Neural cell (in vitro differentiated cells): ENCODE results near the gene PYDC1. TPM values are rescaled to one million over a fixed set of nuclear protein-coding genes. Genes with fewer than 3 reads are reported as not detected.
A peak's percentile ranks its signal among the peaks of the same experiment; 100 is the strongest.

Source experiments
- H2AFZ ChIP-seq: fragments of 200-600, 300-800 bp; sonication (generic), shearing (Covaris generic); 2 replicates; pipeline ENCODE4 v1.6.0; 2014; ENCODE audit warnings: low read depth, mild to moderate bottlenecking, antibody characterized with exemption, low read length, moderate library complexity
- H3F3A ChIP-seq: fragments of 200-600 bp; shearing (Covaris generic); 2 replicates; pipeline ENCODE4 v1.6.1; 2016; ENCODE audit warnings: mild to moderate bottlenecking, moderate library complexity, mixed read lengths, antibody characterized with exemption, low read length; ENCODE audit not compliant: insufficient read depth, poor library complexity, severe bottlenecking
- H3K27ac ChIP-seq: fragments of 200-600, 300-800 bp; sonication (generic), shearing (Covaris generic); 2 replicates; pipeline ENCODE4 v1.5.1; 2014; ENCODE audit warnings: mild to moderate bottlenecking, low read length, moderate library complexity
- H3K27me3 ChIP-seq: fragments of 300-800, 200-600 bp; sonication (generic), shearing (Covaris generic); 2 replicates; pipeline ENCODE4 v1.6.0; 2014; ENCODE audit warnings: mild to moderate bottlenecking, low read depth, low read length, moderate library complexity; ENCODE audit not compliant: insufficient read depth
- H3K36me3 ChIP-seq: fragments of 300-800, 200-600 bp; sonication (generic), shearing (Covaris generic); 2 replicates; pipeline ENCODE4 v1.5.1; 2014; ENCODE audit warnings: mild to moderate bottlenecking, antibody characterized with exemption, low read length, moderate library complexity; ENCODE audit not compliant: insufficient read depth
- H3K4me2 ChIP-seq: fragments of 300-800, 200-600 bp; sonication (generic), shearing (Covaris generic); 2 replicates; pipeline ENCODE4 v1.6.0; 2014; ENCODE audit warnings: mild to moderate bottlenecking, low read length
- H3K4me3 ChIP-seq: fragments of 300-800, 200-600 bp; sonication (generic), shearing (Covaris generic); 2 replicates; pipeline ENCODE4 v1.5.1; 2014; ENCODE audit warnings: mild to moderate bottlenecking, low read length, moderate library complexity
- H3K79me2 ChIP-seq: fragments of 200-600 bp; shearing (Covaris generic); replicated peaks from 2 replicates; pipeline ENCODE4 v1.6.0; 2014; ENCODE audit warnings: mild to moderate bottlenecking, low read length, moderate library complexity; ENCODE audit not compliant: insufficient read depth
- H3K9ac ChIP-seq: fragments of 300-800, 200-600 bp; sonication (generic), shearing (Covaris generic); 2 replicates; pipeline ENCODE4 v1.6.1; 2016; ENCODE audit warnings: mild to moderate bottlenecking, low read length, mixed read lengths
- H3K9me2 ChIP-seq: fragments of 200-600 bp; shearing (Covaris generic); 2 replicates; pipeline ENCODE4 v1.6.1; 2016; ENCODE audit warnings: mild to moderate bottlenecking, low read length, mixed read lengths; ENCODE audit not compliant: insufficient read depth
- H3K9me3 ChIP-seq: fragments of 200-600, 300-800 bp; sonication (generic), shearing (Covaris generic); 2 replicates; pipeline ENCODE4 v1.6.1; 2016; ENCODE audit warnings: mild to moderate bottlenecking, mixed run types, low read length, moderate library complexity, mixed read lengths
- H4K20me1 ChIP-seq: fragments of 200-600 bp; shearing (Covaris generic); 2 replicates; pipeline ENCODE4 v1.6.1; 2016; ENCODE audit warnings: mild to moderate bottlenecking, mixed run types; ENCODE audit not compliant: insufficient read depth
- CTCF ChIP-seq: fragments of 450-650 bp; IDR thresholded peaks from 2 replicates; pipeline ENCODE4 v1.5.1; 2014; ENCODE audit warnings: antibody characterized with exemption, mild to moderate bottlenecking, moderate library complexity; ENCODE audit not compliant: poor library complexity, severe bottlenecking
- EP300 ChIP-seq: fragments of 450-650 bp; conservative IDR thresholded peaks from 2 replicates; pipeline ENCODE4 v1.6.1; 2014; ENCODE audit warnings: antibody characterized with exemption, mild to moderate bottlenecking, moderate library complexity; ENCODE audit not compliant: poor library complexity, severe bottlenecking
- EZH2 ChIP-seq: fragments of 200-600, 300-800 bp; shearing (Covaris generic), sonication (generic); IDR thresholded peaks from 2 replicates; pipeline ENCODE4 v1.6.1; 2014; ENCODE audit warnings: antibody characterized with exemption, low read length, borderline replicate concordance, mild to moderate bottlenecking; ENCODE audit not compliant: insufficient read depth, poor library complexity, severe bottlenecking
- MXI1 ChIP-seq: fragments of 450-650 bp; conservative IDR thresholded peaks from 2 replicates; pipeline ENCODE4 v1.6.1; 2014; ENCODE audit warnings: antibody characterized with exemption, mild to moderate bottlenecking; ENCODE audit not compliant: poor library complexity, severe bottlenecking
- POLR2AphosphoS5 ChIP-seq: IDR thresholded peaks from 2 replicates; pipeline ENCODE4 v1.6.1; 2012
- RAD21 ChIP-seq: fragments of 450-650 bp; conservative IDR thresholded peaks from 2 replicates; pipeline ENCODE4 v1.6.1; 2014; ENCODE audit warnings: antibody characterized with exemption, mild to moderate bottlenecking, moderate library complexity
- REST ChIP-seq: IDR thresholded peaks from 2 replicates; pipeline ENCODE4 v1.6.1; 2012; ENCODE audit warnings: borderline replicate concordance
- SMC3 ChIP-seq: fragments of 450-650 bp; conservative IDR thresholded peaks from 2 replicates; pipeline ENCODE4 v1.6.1; 2014; ENCODE audit warnings: antibody characterized with exemption, mild to moderate bottlenecking, moderate library complexity; ENCODE audit not compliant: poor library complexity
- TAF1 ChIP-seq: IDR thresholded peaks from 2 replicates; pipeline ENCODE4 v1.6.1; 2012; ENCODE audit warnings: low read depth
- polyA plus RNA-seq: library from polyadenylated mRNA; depleted of rRNA; stranded (reverse); fragments of >200 nt; gene quantifications from 2 replicates; pipeline ENCODE4 v1.2.3, GENCODE V29; 2014

PYDC1 gene
- polyA plus RNA-seq, 1 donor from 2014 or later: not detected

GRCh38 chr16:31214708-31215286 is 2.1 kb downstream of the PYDC1 start:
- no peaks in the 10 kb centered on the region for H3K79me2 ChIP-seq
- no peak overlapping the region for H3K27ac ChIP-seq
- no peaks in the 10 kb centered on the region for H3K9me3 ChIP-seq
- H4K20me1 ChIP-seq: no peaks in the 10 kb centered on the region
- H2AFZ ChIP-seq: no peak overlapping the region
- H3K27me3 ChIP-seq: peaks cover 55% of the 10 kb centered on the region
- no peak for TF ChIP-seq RAD21
- no peak for TF ChIP-seq CTCF
- TF ChIP-seq TAF1: no peak
- peak; percentile 78 for TF ChIP-seq EZH2
- TF ChIP-seq SMC3: no peak
- no peak for TF ChIP-seq MXI1
- no peak for TF ChIP-seq REST
- no peak for TF ChIP-seq EP300
- TF ChIP-seq POLR2AphosphoS5: peak; percentile 23
- peak overlapping the region; percentile 44 for H3K9ac ChIP-seq
- H3K4me2 ChIP-seq: peak overlapping the region; percentile 70
- H3F3A ChIP-seq: no peaks in the 10 kb centered on the region
- H3K36me3 ChIP-seq: no peaks in the 10 kb centered on the region
- H3K4me3 ChIP-seq: peak overlapping the region; percentile 66
- no peaks in the 10 kb centered on the region for H3K9me2 ChIP-seq

- no peaks in the 10 kb centered on the region for H3K36me3 ChIP-seq
- no peaks in the 10 kb centered on the region for H3K9me3 ChIP-seq
- H3K79me2 ChIP-seq: no peaks in the 10 kb centered on the region
- TF ChIP-seq RAD21 (no peak), EP300 (no peak), MXI1 (no peak)
- H3K9me2 ChIP-seq: no peaks in the 10 kb centered on the region
- no peaks in the 10 kb centered on the region for H4K20me1 ChIP-seq
- H3K9ac ChIP-seq: no peak within 1 kb of the TSS
- peaks cover 55% of the 10 kb centered on the region for H3K27me3 ChIP-seq
- no peak within 1 kb of the TSS for H3K27ac ChIP-seq
- H3K4me3 ChIP-seq: peak within 1 kb of the TSS; percentile 66
- H3F3A ChIP-seq: no peaks in the 10 kb centered on the region
- H3K4me2 ChIP-seq: peak within 1 kb of the TSS; percentile 70
- no peak within 1 kb of the TSS for H2AFZ ChIP-seq
Measured at GRCh38 chr16:31213877-31214707, 2.8 kb downstream of the PYDC1 start, which contains the start of gene TRIM72. Gene TRIM72 (plus strand): TSS chr16:31214119. CDS start chr16:31214739, 620 bp downstream.
